Endothelial cell of umbilical vein (primary cell): Measurements from ENCODE around the gene ERICH6B. TPM values are rescaled to one million over a fixed set of nuclear protein-coding genes. Genes with fewer than 3 reads are reported as not detected.

ENCODE experiments used
- BruUV-seq: library from RNA; stranded (reverse); fragments of 400-500 nt; replicated peaks from 2 replicates; lab custom pipeline; 2021; lab: Mats Ljungman, UMichigan
- CTCF ChIA-PET: fragments of 300-600, 350-600 bp; sonication (Branson Sonifier 250); formaldehyde crosslinking; loops from one replicate; lab custom pipeline; 2021; ENCODE audit warnings: antibody characterized with exemption, inconsistent platforms; lab: Charles Lee
- POLR2A ChIA-PET: fragments of 300-600, 350-600 bp; sonication (Branson Sonifier 250); formaldehyde crosslinking; loops from one replicate; lab custom pipeline; 2021; ENCODE audit warnings: antibody characterized with exemption, inconsistent platforms; lab: Charles Lee
- DNase-seq: peaks from one replicate; pipeline ENCODE4 v3.0.0-alpha.2; 2011; ENCODE audit warnings: low read depth, low spot score
- FAIRE-seq: peaks from 2 replicates; lab custom pipeline; 2011; peaks lifted over from hg19 to GRCh38; lab: Jason Lieb, UNC
- H2AFZ ChIP-seq: 2 replicates; pipeline ENCODE4 v1.6.0; 2012; ENCODE audit warnings: low read depth, low read length, control low read depth, inconsistent platforms
- H3K27ac ChIP-seq: 2 replicates; pipeline ENCODE4 v1.5.1; 2011; ENCODE audit warnings: low read depth, mild to moderate bottlenecking, control low read depth, low read length, moderate library complexity; ENCODE audit not compliant: insufficient read depth
- H3K27me3 ChIP-seq, 2 experiments: 2 replicates each; pipeline versions ENCODE4 v1.6.0 to v1.6.1; 2011; ENCODE audit warnings: low read length in 2 of 2, mixed read lengths in 1 of 2; ENCODE audit not compliant: control insufficient read depth in 2 of 2, insufficient read depth in 2 of 2
- H3K36me3 ChIP-seq, 2 experiments: 2 replicates in 1 of 2; 3 replicates in 1 of 2; pipeline ENCODE4 v1.5.1; 2011; ENCODE audit warnings: low read length in 2 of 2, mild to moderate bottlenecking in 1 of 2, moderate library complexity in 1 of 2; ENCODE audit not compliant: control insufficient read depth in 2 of 2, insufficient read depth in 2 of 2; ENCODE audit errors: extremely low read depth in 1 of 2
- H3K4me1 ChIP-seq: 3 replicates; pipeline ENCODE4 v1.5.1; 2011; ENCODE audit warnings: mild to moderate bottlenecking, low read length; ENCODE audit not compliant: control insufficient read depth, insufficient read depth; ENCODE audit errors: extremely low read depth
- H3K4me2 ChIP-seq: 2 replicates; pipeline ENCODE4 v1.6.1; 2011; ENCODE audit warnings: low read length, control low read depth, mixed read lengths; ENCODE audit not compliant: insufficient read depth
- H3K4me3 ChIP-seq, 3 experiments: fragments of 200-600 bp in 1 of 3; sonication (generic), shearing (Covaris generic) in 1 of 3; replicated peaks in 1 of 3; 2 replicates each; pipeline ENCODE4 v1.5.1; 2011 to 2016; ENCODE audit warnings: control low read depth in 3 of 3, low read length in 3 of 3, mild to moderate bottlenecking in 2 of 3, inconsistent platforms in 1 of 3, low read depth in 1 of 3, moderate library complexity in 1 of 3; ENCODE audit not compliant: insufficient read depth in 1 of 3
- H3K79me2 ChIP-seq: 2 replicates; pipeline ENCODE4 v1.6.0; 2012; ENCODE audit warnings: low read length, inconsistent platforms; ENCODE audit not compliant: control insufficient read depth, insufficient read depth
- H3K9ac ChIP-seq: replicated peaks from 2 replicates; pipeline ENCODE3; 2011; ENCODE audit warnings: low read length, control low read depth; ENCODE audit not compliant: insufficient read depth; ENCODE audit errors: extremely low read depth
- H3K9me1 ChIP-seq: replicated peaks from 3 replicates; pipeline ENCODE4 v1.6.0; 2011; ENCODE audit warnings: mild to moderate bottlenecking, low read length; ENCODE audit not compliant: control insufficient read depth, insufficient read depth; ENCODE audit errors: extremely low read depth
- H3K9me3 ChIP-seq: replicated peaks from 2 replicates; pipeline ENCODE4 v1.5.1; 2012; ENCODE audit warnings: low read length, inconsistent platforms; ENCODE audit not compliant: control insufficient read depth, insufficient read depth
- H4K20me1 ChIP-seq: replicated peaks from 2 replicates; pipeline ENCODE3; 2011; ENCODE audit warnings: mild to moderate bottlenecking, low read length; ENCODE audit not compliant: control insufficient read depth, insufficient read depth; ENCODE audit errors: extremely low read depth
- EZH2 ChIP-seq: IDR thresholded peaks from 2 replicates; pipeline ENCODE4 v1.6.1; 2012; ENCODE audit warnings: borderline replicate concordance, low read depth, mild to moderate bottlenecking, moderate library complexity, low read length, inconsistent platforms; ENCODE audit not compliant: severe bottlenecking
- GATA2 ChIP-seq: IDR thresholded peaks from 2 replicates; pipeline ENCODE4 v1.7.0; 2011; ENCODE audit warnings: low read depth, mild to moderate bottlenecking, moderate library complexity, mixed read lengths, low read length; ENCODE audit not compliant: insufficient read length, insufficient read depth
- JUN ChIP-seq: IDR thresholded peaks from 2 replicates; pipeline ENCODE4 v1.6.1; 2011; ENCODE audit warnings: borderline replicate concordance, low read depth; ENCODE audit not compliant: insufficient read length, insufficient read depth
- MYC ChIP-seq: IDR thresholded peaks from one replicate; pipeline ENCODE4 v1.6.1; 2011; ENCODE audit warnings: mild to moderate bottlenecking, low read depth, low read length
- dilution Hi-C: fragments of 300-500 bp; cut with MboI; formaldehyde crosslinking; loops from one replicate; pipeline ENCODE4 v1.15.0; 2019; ENCODE audit warnings: low sequenced_read_pairs; ENCODE audit not compliant: extremely low pct_ligation_motif_present
- intact Hi-C: fragments of 100-400 bp; cut with micrococcal nuclease; formaldehyde crosslinking; loops from one replicate; pipeline ENCODE4 v1.10.0; 2022
- polyA plus RNA-seq, 4 experiments: library from polyadenylated mRNA; depleted of rRNA in 3 of 4; stranded (reverse) in 3 of 4; unstranded in 1 of 4; fragments of >200 nt; gene quantifications; 2 replicates each; pipeline versions ENCODE4 v1.2.1 to v1.2.3, GENCODE V29; 2011 to 2012; ENCODE audit warnings: missing spikeins in 1 of 4
- total RNA-seq: library from RNA; stranded (reverse); gene quantifications from 2 replicates; pipeline ENCODE4 v1.2.3, GENCODE V29; 2021
- TF ChIP-seq, protein P1 (sequence below), 2 donors: IDR thresholded peaks; 1 replicate in 1 of 2; 2 replicates in 1 of 2; pipeline ENCODE4 v1.5.1; 2011; ENCODE audit warnings: low read length in 2 of 2, mild to moderate bottlenecking in 2 of 2, moderate library complexity in 2 of 2, control low read depth in 1 of 2, inconsistent platforms in 1 of 2, low read depth in 1 of 2; ENCODE audit not compliant: insufficient read depth in 1 of 2; ENCODE audit errors: extremely low read depth in 1 of 2

Gene ERICH6B
- total and polyA plus RNA-seq, 2 donors (not counting 3 experiments of a cell fraction or from before 2014, with no cell fraction given) = not detected

DNA sequence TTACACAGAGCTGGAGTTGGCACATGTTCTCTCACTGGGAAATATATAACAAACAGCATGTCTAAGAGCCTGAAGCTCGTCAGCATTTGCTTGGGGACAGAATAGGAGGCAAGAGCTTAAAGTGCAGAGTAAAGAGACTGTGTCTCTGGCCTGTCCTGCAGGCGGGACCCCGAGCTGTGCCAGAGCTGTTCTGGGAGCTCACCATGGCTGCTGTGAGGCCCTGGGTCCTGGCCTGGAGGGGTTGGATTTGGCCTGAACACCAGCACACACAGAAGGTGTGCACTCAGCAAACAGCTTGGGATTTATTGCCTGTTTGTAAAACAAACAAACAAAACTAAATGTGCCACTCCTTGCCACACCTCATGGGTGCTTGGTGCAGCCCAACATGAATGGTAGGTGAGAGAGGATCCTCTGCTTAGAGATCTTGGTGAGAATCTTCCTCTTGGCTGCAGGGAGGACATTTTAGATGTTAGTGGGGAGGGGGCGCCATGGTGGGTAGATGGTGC, 60.9 kb downstream of the ERICH6B start:
- no peaks in the 10 kb centered on the region for H3K79me2 ChIP-seq
- H3K9me3 ChIP-seq = no peaks in the 10 kb centered on the region
- H4K20me1 ChIP-seq = no peaks in the 10 kb centered on the region
- H3K36me3 ChIP-seq = no peaks in the 10 kb centered on the region
- H3K9ac ChIP-seq = no peak overlapping the region
- TF ChIP-seq MYC (no peak), JUN (no peak)
- DNase-seq (no peak), FAIRE-seq (no peak)
- H3K4me2 ChIP-seq = no peak overlapping the region
- intact Hi-C loops = no loop called here
- H3K9me1 ChIP-seq = no peaks in the 10 kb centered on the region
- dilution Hi-C loops = no loop called here
- BruUV-seq = no TSS peak
- ChIA-PET POLR2A (no interaction called here), CTCF (interaction anchor here (1.5 kb wide), 1 partner anchor 8 kb away, joined by 3 read pairs; no protein-coding TSS in a partner anchor)
- H3K27me3 ChIP-seq = peaks cover 4 to 10% of the 10 kb centered on the region in 2 experiments
- H3K4me1 ChIP-seq = no peaks in the 10 kb centered on the region
- H2AFZ ChIP-seq = no peak overlapping the region
- no peak overlapping the region for H3K27ac ChIP-seq
- no peak overlapping the region for H3K4me3 ChIP-seq

DNA sequence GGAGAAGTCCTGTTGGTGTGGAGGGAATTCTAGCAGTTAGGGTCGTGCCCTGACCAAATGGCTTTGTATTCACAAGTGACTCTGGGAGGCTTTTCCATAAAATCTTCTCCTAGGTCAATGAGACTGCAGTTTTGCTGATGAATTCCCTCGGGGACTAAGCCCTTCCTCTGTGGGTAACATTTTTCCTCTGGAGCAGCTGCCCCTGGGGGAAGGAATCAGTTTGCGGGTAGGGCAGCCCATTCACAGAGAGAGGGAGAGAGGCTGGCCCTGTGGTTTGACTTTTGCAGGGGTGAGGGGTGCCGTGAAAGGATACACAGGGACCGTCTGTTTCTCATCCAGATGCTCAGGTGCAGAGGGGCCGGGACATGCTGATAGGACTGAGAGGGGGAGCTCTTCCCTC, 67.3 kb downstream of the ERICH6B start:
- no peaks in the 10 kb centered on the region for H3K36me3 ChIP-seq
- no peak overlapping the region for H3K27ac ChIP-seq
- intact Hi-C loops = no loop called here
- POLR2A ChIA-PET = no interaction called here
- TF ChIP-seq EZH2 (no peak), GATA2 (no peak), JUN (no peak)
- TF ChIP-seq, protein P1, sequence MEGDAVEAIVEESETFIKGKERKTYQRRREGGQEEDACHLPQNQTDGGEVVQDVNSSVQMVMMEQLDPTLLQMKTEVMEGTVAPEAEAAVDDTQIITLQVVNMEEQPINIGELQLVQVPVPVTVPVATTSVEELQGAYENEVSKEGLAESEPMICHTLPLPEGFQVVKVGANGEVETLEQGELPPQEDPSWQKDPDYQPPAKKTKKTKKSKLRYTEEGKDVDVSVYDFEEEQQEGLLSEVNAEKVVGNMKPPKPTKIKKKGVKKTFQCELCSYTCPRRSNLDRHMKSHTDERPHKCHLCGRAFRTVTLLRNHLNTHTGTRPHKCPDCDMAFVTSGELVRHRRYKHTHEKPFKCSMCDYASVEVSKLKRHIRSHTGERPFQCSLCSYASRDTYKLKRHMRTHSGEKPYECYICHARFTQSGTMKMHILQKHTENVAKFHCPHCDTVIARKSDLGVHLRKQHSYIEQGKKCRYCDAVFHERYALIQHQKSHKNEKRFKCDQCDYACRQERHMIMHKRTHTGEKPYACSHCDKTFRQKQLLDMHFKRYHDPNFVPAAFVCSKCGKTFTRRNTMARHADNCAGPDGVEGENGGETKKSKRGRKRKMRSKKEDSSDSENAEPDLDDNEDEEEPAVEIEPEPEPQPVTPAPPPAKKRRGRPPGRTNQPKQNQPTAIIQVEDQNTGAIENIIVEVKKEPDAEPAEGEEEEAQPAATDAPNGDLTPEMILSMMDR (IDR thresholded peaks at IDR 0.05; ENCODE audit: extremely low read depth in 1 of 2, insufficient read depth in 1 of 2, low read depth in 1 of 2, low read length in 2 of 2) = no peak
- no peaks in the 10 kb centered on the region for H3K4me1 ChIP-seq
- no peak overlapping the region for H3K4me2 ChIP-seq
- CTCF ChIA-PET = no interaction called here
- H3K9me1 ChIP-seq = no peaks in the 10 kb centered on the region
- H3K4me3 ChIP-seq = no peak overlapping the region
- BruUV-seq = no TSS peak
- H3K27me3 ChIP-seq = peaks cover 9 to 15% of the 10 kb centered on the region in 2 experiments
- no peaks in the 10 kb centered on the region for H3K9me3 ChIP-seq
- no peak for FAIRE-seq
- H3K9ac ChIP-seq = no peak overlapping the region
- DNase-seq = no peak
- no peaks in the 10 kb centered on the region for H4K20me1 ChIP-seq
- no peaks in the 10 kb centered on the region for H3K79me2 ChIP-seq
- dilution Hi-C loops = no loop called here
- H2AFZ ChIP-seq = no peak overlapping the region
